GM21515 (cell line): ENCODE measurements around the gene ZRANB3.
"Not testable (repeated sequence)": the region's sequence is repeated elsewhere in the genome, so short reads cannot be mapped to it uniquely, and the experiment has no call there.

Experiments
- ATAC-seq: cut with Tn5 transposase; IDR thresholded peaks from one replicate; pipeline ENCODE4 v1.9.1; 2021; ENCODE audit not compliant: unreplicated experiment

ZRANB3 gene

GRCh38 chr2:135093670-135094330 lies 437.2 kb downstream of the ZRANB3 start:
- ATAC-seq, result no peak

- ATAC-seq, result no peak
These were observed 437.8 kb downstream of the ZRANB3 start for GRCh38 chr2:135093193-135093592.

GRCh38 chr2:135091681-135092080 lies 439.3 kb downstream of the ZRANB3 start:
- ATAC-seq, result no peak

GRCh38 chr2:135089597-135089996 lies 441.4 kb downstream of the ZRANB3 start:
- ATAC-seq, result not testable (repeated sequence)
